ENCODE results near the gene HMOX2. TPM values are rescaled to one million over a fixed set of nuclear protein-coding genes. Genes with fewer than 3 reads are reported as not detected.

The HMOX2 gene, protein sequence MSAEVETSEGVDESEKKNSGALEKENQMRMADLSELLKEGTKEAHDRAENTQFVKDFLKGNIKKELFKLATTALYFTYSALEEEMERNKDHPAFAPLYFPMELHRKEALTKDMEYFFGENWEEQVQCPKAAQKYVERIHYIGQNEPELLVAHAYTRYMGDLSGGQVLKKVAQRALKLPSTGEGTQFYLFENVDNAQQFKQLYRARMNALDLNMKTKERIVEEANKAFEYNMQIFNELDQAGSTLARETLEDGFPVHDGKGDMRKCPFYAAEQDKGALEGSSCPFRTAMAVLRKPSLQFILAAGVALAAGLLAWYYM
- 100 to 1,000 TPM in 1 of 2 donors, 10 to 100 TPM in 1; 99.5 to 102 TPM for total RNA-seq

DNA sequence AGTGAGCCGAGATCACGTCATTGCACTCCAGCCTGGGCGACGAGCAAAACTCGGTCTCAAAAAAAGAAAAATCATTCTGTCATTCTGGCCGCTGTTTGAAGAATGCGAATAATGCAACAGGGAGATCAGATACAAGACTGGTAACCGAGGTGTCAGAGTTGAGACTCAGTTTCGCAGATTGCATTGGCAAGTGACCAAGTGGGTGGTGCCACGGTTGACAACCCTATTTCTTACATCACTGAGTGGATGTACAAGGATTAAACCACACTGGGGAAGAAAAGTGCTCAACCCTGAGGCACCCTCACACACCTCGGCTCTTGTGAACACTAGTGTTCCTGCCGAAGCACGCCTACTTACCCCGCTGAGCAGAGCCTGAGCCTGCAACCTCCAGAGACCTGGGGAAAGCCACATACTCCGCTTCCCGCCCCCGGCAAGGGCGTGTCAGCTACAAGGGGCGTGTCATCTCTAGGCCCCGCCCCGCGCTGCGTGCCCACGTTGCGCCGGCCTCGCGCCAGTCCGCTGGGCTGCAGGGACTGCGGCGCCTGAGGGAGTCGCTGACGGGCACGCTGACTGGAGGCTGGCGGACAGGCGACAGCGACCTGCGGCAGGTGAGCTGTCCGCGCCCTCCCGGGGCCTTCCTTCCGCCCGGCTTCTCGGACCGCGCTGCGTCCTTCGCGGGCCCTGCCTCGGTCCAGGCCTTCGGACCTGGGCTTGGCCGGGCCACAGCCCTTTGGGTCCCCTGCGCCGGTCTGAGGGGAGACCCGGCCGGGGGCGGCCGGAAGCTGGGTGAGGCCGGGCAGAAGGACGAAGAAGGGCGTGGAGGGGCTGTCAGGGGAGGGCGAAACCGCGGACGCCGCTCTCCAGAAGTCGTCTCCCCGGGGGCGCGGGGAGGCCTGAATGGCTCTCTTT is at the start of gene HMOX2:
Gene HMOX2, plus strand, starts transcription at position 519 of the 909 bp plus-strand sequence. CDS start 29,127 bp downstream, outside the sequence.
- H3K9me3 Mint-ChIP-seq = no peaks in the 10 kb centered on the region
- peak within 1 kb of the TSS; percentile 87 to 89 for H3K27ac Mint-ChIP-seq
- DNase-seq (ENCODE audit: low spot score) (peak; percentile 95), ATAC-seq (peak; percentile 94 to 97)
- no peaks in the 10 kb centered on the region for H3K36me3 Mint-ChIP-seq
- H3K27me3 Mint-ChIP-seq = no peaks in the 10 kb centered on the region
- peaks cover 28 to 33% of the 10 kb centered on the region in 2 donors for H3K4me1 Mint-ChIP-seq (ENCODE audit: low read depth in 2 of 2)
- H3K4me3 Mint-ChIP-seq = peak within 1 kb of the TSS; percentile 89

DNA sequence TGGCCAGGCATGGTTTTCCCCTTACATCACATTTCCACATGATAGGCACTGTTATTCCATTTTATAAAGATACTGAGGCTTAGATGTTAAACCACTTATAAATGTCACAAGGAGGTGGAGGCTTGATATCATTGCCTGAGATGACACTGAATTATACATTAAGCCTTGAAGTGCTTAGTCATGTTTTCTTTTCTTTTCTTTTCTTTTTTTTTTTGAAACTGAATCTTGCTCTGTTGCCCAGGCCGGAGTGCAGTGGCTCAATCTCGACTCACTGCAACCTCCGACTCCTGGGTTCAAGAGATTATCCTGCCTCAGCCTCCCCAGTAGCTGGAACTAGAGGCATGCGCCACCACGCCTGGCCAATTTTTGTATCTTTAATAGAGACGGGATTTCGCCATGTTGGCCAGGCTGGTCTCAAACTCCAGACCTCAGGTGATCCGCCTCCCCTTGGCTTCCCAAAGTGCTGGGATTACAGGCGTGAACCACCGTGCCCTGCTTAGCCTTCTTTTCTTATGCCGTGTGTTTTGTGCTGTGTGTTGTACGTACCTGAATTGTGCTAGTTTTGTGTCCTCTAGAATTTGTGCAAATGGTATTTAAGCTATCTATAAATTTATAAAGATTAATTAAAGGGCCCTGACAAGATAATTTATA is 49.4 kb upstream of the HMOX2 start:
- Mint-ChIP-seq H3K27ac (peak overlapping the region; percentile 98 to 99), H3K4me3 (peak overlapping the region; percentile 93), H3K27me3 (no peaks in the 10 kb centered on the region), H3K4me1 (ENCODE audit: low read depth in 2 of 2) (peaks cover 26 to 30% of the 10 kb centered on the region in 2 donors), H3K9me3 (no peaks in the 10 kb centered on the region), H3K36me3 (peaks cover 10% of the 10 kb centered on the region)
- no peak for DNase-seq (ENCODE audit: low spot score)
- ATAC-seq = no peak

DNA sequence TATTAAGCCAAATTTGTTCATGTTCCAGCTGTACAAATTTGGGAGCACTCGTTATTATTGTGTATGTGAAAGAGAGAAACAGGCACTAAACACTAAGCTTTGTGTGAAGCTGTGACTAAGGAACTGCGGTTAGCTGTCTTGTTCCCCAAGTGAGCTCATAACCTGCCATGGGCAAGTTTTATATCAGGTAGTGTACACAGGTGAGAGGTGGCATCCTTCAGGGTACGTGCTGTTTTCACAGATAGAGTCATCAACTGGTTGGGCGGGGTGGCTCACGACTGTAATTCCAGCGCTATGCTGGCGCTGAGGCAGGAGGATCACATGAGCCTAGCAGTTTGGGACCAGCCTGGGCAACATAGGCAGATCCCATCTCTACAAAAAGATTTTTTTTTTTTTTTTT is 47.7 kb upstream of the HMOX2 start:
- ATAC-seq = no peak
- H3K9me3 Mint-ChIP-seq = no peaks in the 10 kb centered on the region
- peaks cover 15% of the 10 kb centered on the region for H3K36me3 Mint-ChIP-seq
- no peak for DNase-seq (ENCODE audit: low spot score)
- H3K4me1 Mint-ChIP-seq (ENCODE audit: low read depth in 2 of 2) = peaks cover 26 to 34% of the 10 kb centered on the region in 2 donors
- H3K27me3 Mint-ChIP-seq = no peaks in the 10 kb centered on the region
- H3K27ac Mint-ChIP-seq = peak overlapping the region in 1 of 2 donors; percentile 70
- H3K4me3 Mint-ChIP-seq = no peak overlapping the region

DNA sequence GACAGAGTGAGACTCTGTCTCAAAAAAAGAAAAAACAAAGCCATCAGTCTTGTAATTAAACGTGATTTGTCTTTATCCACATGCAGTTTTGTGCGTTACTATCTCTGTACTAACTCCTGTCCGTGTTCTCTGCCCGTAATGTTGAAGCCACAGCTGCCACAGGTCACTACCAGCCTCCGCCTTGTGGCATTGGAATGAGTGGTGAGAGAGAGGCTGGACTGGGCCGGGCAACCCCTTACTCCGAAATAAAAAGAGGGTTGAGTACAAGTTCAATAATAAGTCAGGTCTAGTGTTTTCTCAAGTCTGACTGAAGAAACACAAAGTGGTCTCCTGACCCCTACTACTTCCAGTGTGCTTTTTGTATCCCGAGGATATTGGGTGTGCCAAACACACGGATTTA is 45.2 kb upstream of the HMOX2 start:
- no peak overlapping the region for H3K4me3 Mint-ChIP-seq
- H3K4me1 Mint-ChIP-seq (ENCODE audit: low read depth in 2 of 2) = peaks cover 20 to 33% of the 10 kb centered on the region in 2 donors
- H3K27ac Mint-ChIP-seq = peak overlapping the region in 1 of 2 donors; percentile 21
- peaks cover 35% of the 10 kb centered on the region for H3K36me3 Mint-ChIP-seq
- ATAC-seq = no peak
- no peaks in the 10 kb centered on the region for H3K27me3 Mint-ChIP-seq
- DNase-seq (ENCODE audit: low spot score) = no peak
- no peaks in the 10 kb centered on the region for H3K9me3 Mint-ChIP-seq

DNA sequence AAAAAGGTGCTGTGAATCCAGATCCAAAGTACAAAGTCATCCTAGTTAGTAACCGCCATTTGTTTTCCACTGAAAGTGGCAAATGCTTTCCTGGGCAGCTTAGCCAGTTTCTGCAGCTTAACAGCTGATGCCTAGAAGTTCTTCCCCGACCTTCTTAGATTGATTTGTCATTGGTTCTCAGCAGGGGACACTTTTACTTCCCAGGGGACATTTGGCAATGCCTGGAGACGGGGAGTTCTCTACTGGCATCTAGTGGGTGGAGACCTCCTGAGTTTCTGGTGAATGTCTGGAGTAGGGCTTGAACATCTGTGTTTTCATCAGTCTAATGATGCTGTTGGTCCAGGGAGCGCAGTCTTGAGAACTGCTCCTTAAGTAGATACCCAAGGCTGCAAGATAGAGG is 43.0 kb upstream of the HMOX2 start:
- Mint-ChIP-seq H3K4me1 (ENCODE audit: low read depth in 2 of 2) (peaks cover 4 to 17% of the 10 kb centered on the region in 2 donors), H3K27me3 (no peaks in the 10 kb centered on the region), H3K9me3 (no peaks in the 10 kb centered on the region), H3K36me3 (peaks cover 32% of the 10 kb centered on the region), H3K27ac (no peak overlapping the region), H3K4me3 (no peak overlapping the region)
- DNase-seq (ENCODE audit: low spot score) (no peak), ATAC-seq (no peak)

DNA sequence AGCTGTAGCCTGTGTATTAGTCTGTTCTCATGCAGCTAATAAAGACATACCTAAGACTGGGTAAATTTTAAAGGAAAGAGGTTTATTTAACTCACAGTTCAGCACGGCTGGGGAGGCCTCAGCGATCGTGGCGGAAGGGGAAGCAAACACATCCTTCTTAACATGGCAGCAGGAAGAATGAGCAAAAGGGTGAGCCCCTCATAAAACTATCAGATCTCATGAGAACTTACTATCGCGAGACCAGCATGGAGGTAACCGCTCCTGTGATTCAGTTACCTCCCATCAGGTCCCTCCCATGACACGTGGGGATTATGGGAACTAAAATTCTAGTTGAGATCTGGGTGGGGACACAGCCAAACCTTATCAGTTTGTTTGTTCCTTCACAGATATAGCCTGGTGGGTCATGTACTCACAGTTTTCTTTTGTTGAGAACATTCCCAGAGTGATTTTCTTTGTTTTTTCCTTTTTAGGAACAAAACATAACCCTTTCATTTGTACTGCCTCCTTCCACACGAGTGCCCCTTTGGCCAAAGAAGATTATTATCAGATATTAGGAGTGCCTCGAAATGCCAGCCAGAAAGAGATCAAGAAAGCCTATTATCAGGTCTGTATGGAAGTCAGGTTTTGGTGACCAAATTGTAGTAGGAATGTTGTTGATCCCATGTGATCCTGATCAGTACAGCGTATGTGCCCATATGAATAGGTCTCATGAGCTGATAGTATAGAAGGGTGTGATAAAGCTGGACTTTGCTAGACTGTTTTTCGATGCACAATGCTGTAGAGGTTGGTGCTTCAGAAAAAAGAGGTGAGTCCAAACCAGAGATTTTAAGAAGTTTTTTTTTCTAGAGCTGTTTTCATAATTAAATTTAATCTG is 42.0 kb upstream of the HMOX2 start:
- H3K9me3 Mint-ChIP-seq = no peaks in the 10 kb centered on the region
- H3K4me1 Mint-ChIP-seq (ENCODE audit: low read depth in 2 of 2) = peaks cover 0 to 14% of the 10 kb centered on the region in 2 donors
- H3K27ac Mint-ChIP-seq = peak overlapping the region in 1 of 2 donors; percentile 36
- H3K4me3 Mint-ChIP-seq = no peak overlapping the region
- H3K36me3 Mint-ChIP-seq = peaks cover 32% of the 10 kb centered on the region
- no peaks in the 10 kb centered on the region for H3K27me3 Mint-ChIP-seq
- no peak for ATAC-seq
- no peak for DNase-seq (ENCODE audit: low spot score)

DNA sequence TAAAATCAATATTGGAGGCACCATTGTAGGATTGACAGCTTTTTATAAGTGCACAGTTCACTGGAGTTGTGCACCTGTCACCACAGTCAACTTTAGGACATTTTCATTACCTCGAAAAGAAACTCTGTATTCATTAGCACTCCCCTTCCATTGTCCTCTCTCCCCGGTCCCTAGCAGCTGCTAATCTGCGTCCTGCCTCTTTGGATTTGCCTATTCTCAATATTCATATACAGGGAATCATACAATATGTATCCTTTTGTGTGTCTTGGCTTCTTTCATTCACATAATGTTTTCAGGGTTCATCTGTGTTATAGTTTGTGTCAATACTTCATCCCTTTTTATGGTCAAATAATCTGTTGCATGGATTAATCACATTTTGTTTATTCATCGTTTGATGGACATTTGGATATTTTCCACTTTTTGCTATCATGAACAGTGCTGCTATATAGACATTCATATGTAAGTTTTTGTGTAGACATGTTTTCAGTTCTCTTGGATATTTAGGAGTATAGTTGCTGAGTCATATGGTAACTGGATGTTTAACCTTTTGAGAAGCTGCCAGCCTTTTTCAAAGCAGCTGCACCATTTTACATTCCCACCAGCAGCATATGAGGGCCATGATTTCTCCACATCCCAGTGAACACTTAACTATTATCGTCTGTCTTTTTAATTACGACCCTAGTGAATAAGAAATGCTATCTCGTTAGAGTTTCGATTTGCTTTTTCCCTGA is 40.7 kb upstream of the HMOX2 start:
- ATAC-seq (no peak), DNase-seq (ENCODE audit: low spot score) (no peak)
- Mint-ChIP-seq H3K27ac (no peak overlapping the region), H3K4me3 (no peak overlapping the region), H3K36me3 (peaks cover 32% of the 10 kb centered on the region), H3K9me3 (no peaks in the 10 kb centered on the region), H3K27me3 (no peaks in the 10 kb centered on the region), H3K4me1 (ENCODE audit: low read depth in 2 of 2) (peaks cover 0 to 14% of the 10 kb centered on the region in 2 donors)

DNA sequence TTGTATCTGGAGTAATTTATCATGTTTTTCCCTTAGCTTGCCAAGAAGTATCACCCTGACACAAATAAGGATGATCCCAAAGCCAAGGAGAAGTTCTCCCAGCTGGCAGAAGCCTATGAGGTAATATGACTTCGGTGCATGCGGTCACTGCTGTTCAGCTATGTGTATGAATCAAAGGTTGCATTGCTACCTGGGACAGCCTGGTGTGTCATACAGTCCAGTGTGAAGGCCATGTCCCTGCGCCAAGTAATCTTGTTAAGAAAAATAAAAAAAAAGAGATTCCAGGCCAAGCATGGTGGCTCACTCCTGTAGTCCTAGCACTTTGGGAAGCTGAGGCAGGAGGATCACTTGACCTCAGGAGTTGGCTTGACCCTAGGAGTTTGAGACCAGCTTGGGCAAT is 38.8 kb upstream of the HMOX2 start:
- ATAC-seq = no peak
- peaks cover 39% of the 10 kb centered on the region for H3K36me3 Mint-ChIP-seq

DNA sequence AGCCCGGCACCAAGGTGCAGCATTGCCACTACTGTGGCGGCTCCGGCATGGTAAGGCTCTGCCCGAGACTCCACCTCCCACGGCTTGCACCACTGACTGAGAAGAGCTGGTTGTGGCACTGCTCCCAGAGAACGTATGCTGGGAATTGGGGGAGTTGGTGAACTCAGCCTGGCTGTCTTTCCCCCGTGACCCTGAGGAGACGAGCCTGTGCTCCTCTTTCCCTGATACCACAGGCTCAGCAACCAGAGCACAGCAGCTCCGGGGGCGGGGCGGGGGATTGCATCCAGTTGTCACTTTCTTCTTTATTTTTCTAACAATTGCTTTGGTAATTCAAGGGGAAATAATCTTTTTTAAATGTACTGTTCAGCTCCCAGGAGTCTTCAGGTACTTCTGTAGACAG is 33.8 kb upstream of the HMOX2 start:
- H3K4me3 Mint-ChIP-seq = no peak overlapping the region
- ATAC-seq = no peak

More for the DNA sequence above, 38.8 kb upstream of the HMOX2 start:
- no peak for DNase-seq (ENCODE audit: low spot score)
- Mint-ChIP-seq H3K27ac (no peak overlapping the region), H3K9me3 (no peaks in the 10 kb centered on the region), H3K27me3 (no peaks in the 10 kb centered on the region), H3K4me3 (no peak overlapping the region), H3K4me1 (ENCODE audit: low read depth in 2 of 2) (peaks cover 0 to 9% of the 10 kb centered on the region in 2 donors)

DNA sequence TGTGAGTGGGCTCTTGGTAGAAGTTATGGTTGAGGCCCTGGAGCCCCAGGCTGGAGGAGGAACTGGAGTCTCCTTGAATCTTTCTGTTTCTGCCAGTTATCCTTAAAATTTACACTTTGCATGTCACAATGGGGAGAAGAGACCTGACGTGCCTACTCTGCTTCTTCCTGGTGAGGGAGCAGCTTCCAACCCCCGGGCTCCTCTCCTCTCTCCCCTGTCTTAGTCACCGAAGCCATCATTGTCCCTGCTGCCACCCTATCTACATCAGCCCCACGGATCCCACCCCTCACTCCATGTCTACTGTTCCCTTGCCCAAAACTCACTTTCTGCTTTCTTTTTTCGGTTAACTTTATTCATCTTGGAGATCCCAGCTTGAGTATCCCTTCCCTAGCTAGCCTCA is 32.9 kb upstream of the HMOX2 start:
- no peaks in the 10 kb centered on the region for H3K4me1 Mint-ChIP-seq (ENCODE audit: low read depth in 2 of 2)
- H3K9me3 Mint-ChIP-seq = no peaks in the 10 kb centered on the region
- H3K4me3 Mint-ChIP-seq = no peak overlapping the region
- peak overlapping the region in 1 of 2 donors; percentile 23 for H3K27ac Mint-ChIP-seq
- DNase-seq (ENCODE audit: low spot score) (no peak), ATAC-seq (no peak)
- no peaks in the 10 kb centered on the region for H3K27me3 Mint-ChIP-seq
- H3K36me3 Mint-ChIP-seq = peaks cover 23% of the 10 kb centered on the region

More for the DNA sequence above, 33.8 kb upstream of the HMOX2 start:
- no peak for DNase-seq (ENCODE audit: low spot score)
- Mint-ChIP-seq H3K27me3 (no peaks in the 10 kb centered on the region), H3K27ac (no peak overlapping the region), H3K9me3 (no peaks in the 10 kb centered on the region), H3K4me1 (ENCODE audit: low read depth in 2 of 2) (no peaks in the 10 kb centered on the region), H3K36me3 (peaks cover 24% of the 10 kb centered on the region)

DNA sequence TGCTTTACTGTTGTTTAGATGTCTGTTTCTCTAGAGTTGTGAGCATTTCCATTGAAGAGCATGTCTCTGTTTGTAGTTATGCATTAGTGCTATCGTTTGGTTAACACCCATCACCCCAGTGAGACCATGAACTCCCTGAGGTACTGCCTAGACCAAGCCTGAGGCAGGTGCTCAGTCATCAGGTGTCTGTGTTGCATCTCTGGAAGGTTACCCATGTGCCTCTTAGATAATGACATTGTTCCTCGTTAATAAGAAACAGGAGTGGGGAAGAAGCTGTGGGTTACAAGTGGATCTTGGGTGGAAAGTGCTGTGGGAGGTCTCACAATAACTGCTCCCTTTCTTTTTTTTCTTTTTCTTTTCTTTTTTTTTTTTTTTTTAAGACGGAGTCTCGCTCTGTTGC is 32.2 kb upstream of the HMOX2 start:
- no peak for DNase-seq (ENCODE audit: low spot score)
- ATAC-seq = no peak
- Mint-ChIP-seq H3K4me3 (no peak overlapping the region), H3K9me3 (no peaks in the 10 kb centered on the region), H3K4me1 (ENCODE audit: low read depth in 2 of 2) (no peaks in the 10 kb centered on the region), H3K27ac (peak overlapping the region in 1 of 2 donors; percentile 23), H3K27me3 (no peaks in the 10 kb centered on the region), H3K36me3 (peaks cover 23% of the 10 kb centered on the region)

DNA sequence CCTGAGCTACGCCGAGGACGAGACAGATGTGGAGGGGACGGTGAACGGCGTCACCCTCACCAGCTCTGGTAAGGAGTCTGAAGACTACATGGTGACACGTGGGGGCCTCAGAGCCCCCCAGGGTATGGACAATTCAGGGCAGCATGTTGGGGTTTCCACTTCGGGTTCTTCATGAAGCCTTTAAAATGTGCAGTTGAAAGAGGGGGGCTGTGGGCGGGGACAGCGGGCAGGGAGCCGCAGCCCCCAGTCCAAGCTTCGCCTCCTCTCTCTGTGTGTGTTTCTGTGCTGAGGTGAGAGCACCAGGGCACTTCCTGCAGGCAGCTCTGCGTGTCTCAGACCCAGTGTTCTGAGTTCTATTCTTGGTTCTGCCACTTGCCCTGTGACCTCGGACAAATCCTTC is 25.8 kb upstream of the HMOX2 start:
- Mint-ChIP-seq H3K27ac (no peak overlapping the region), H3K27me3 (no peaks in the 10 kb centered on the region), H3K4me3 (no peak overlapping the region), H3K9me3 (no peaks in the 10 kb centered on the region), H3K4me1 (ENCODE audit: low read depth in 2 of 2) (peaks cover 0 to 4% of the 10 kb centered on the region in 2 donors), H3K36me3 (peaks cover 4% of the 10 kb centered on the region)
- ATAC-seq (no peak), DNase-seq (ENCODE audit: low spot score) (no peak)

Measured in natural killer cell treated with Interleukin-12 subunit alpha and Interleukin-12 subunit beta and Interleukin-15 and Interleukin-18, amount 100 ng/mL, for 72 hours (primary cell).